ENCODE measurements around the gene THSD4. TPM values are rescaled to one million over a fixed set of nuclear protein-coding genes. Genes with fewer than 3 reads are reported as not detected.

The THSD4 gene
- total RNA-seq, 2 experiments from 2014 or later: not detected

DNA sequence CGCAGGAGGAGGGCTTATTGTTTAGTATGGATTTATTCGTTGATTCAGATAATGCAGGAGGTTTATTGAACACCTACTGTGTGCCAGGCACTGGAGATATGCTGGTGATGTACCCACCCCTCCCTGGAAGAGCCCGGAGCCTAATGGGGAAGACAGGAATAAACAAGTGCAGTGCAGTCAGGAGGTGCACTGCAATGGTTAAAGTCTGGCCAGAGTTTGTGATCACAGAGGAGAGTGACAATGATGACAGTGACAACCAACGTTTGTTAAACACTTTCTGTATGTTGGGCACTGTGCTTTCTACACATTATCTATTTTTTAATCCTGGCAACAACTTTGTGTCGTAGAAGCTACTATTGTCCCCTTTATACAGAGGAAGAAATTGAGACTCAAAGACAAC, 70.4 kb downstream of the THSD4 start:
- TF ChIP-seq, protein P1, sequence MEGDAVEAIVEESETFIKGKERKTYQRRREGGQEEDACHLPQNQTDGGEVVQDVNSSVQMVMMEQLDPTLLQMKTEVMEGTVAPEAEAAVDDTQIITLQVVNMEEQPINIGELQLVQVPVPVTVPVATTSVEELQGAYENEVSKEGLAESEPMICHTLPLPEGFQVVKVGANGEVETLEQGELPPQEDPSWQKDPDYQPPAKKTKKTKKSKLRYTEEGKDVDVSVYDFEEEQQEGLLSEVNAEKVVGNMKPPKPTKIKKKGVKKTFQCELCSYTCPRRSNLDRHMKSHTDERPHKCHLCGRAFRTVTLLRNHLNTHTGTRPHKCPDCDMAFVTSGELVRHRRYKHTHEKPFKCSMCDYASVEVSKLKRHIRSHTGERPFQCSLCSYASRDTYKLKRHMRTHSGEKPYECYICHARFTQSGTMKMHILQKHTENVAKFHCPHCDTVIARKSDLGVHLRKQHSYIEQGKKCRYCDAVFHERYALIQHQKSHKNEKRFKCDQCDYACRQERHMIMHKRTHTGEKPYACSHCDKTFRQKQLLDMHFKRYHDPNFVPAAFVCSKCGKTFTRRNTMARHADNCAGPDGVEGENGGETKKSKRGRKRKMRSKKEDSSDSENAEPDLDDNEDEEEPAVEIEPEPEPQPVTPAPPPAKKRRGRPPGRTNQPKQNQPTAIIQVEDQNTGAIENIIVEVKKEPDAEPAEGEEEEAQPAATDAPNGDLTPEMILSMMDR (IDR thresholded peaks at IDR 0.05): no peak
- H3K27me3 Mint-ChIP-seq: no peaks in the 10 kb centered on the region
- DNase-seq (no peak), ATAC-seq (no peak)
- ChIA-PET CTCF (no interaction called here), POLR2A (no interaction called here)
- no peak overlapping the region for H3K27ac Mint-ChIP-seq
- no peak overlapping the region for H3K4me3 Mint-ChIP-seq
- H3K9me3 Mint-ChIP-seq: peaks cover 4% of the 10 kb centered on the region
- H3K4me1 Mint-ChIP-seq (ENCODE audit: low read depth): no peaks in the 10 kb centered on the region
- H3K36me3 Mint-ChIP-seq (ENCODE audit: low read depth): no peaks in the 10 kb centered on the region
- intact Hi-C loops (cut with micrococcal nuclease): no loop called here

DNA sequence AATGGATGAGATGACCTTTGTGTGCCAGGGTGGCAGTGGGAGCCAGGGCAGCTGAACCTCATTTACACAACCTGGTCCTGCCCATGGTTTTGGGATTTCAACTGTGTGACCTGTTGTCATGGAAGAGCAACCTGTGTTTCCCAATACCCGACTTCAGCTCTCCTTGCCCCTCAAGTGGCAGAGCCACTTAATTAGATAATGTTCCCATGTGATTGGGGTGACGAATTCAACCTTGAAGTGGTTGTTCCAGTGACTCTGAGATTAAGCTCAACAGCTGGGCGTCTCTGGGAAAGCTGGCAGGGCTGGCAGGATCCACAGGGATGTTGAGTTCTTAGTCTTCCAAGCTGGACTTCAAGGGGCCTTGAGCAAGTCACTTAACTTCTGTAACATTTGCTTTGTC, 71.0 kb downstream of the THSD4 start:
- CTCF ChIA-PET: no interaction called here
- TF ChIP-seq, protein P1 (IDR thresholded peaks at IDR 0.05): no peak
- intact Hi-C loops (cut with micrococcal nuclease): no loop called here

DNA sequence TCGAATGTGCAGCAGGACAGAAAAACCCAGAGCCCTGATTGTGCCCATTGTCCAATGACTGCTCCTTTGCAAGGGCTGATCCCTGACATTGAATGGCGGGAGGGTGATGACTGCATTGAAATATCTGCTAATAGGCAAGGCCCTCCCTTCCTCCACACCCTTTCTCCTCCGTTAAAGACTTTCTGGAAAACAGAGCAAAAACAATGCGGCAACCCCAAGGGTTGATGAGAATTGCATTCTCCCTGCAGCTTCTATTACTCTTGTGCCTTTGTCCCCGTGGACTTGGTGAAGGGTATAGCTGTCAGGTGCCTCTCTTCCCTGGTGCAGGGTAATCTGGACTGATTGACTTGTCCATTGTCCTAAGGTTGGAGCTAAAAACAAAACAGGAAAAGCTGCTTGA, 71.8 kb downstream of the THSD4 start:
- intact Hi-C loops (cut with micrococcal nuclease): no loop called here
- Mint-ChIP-seq H3K27me3 (peaks cover 3% of the 10 kb centered on the region), H3K27ac (no peak overlapping the region), H3K4me1 (ENCODE audit: low read depth) (no peaks in the 10 kb centered on the region), H3K36me3 (ENCODE audit: low read depth) (no peaks in the 10 kb centered on the region), H3K9me3 (peaks cover 4% of the 10 kb centered on the region), H3K4me3 (no peak overlapping the region)
- ATAC-seq (no peak), DNase-seq (no peak)
- CTCF ChIA-PET: no interaction called here
- POLR2A ChIA-PET: no interaction called here
- TF ChIP-seq, protein P1 (IDR thresholded peaks at IDR 0.05): no peak

More for the DNA sequence above, 71.0 kb downstream of the THSD4 start:
- Mint-ChIP-seq H3K4me3 (no peak overlapping the region), H3K4me1 (ENCODE audit: low read depth) (no peaks in the 10 kb centered on the region), H3K27ac (no peak overlapping the region), H3K27me3 (peaks cover 3% of the 10 kb centered on the region), H3K9me3 (peaks cover 4% of the 10 kb centered on the region), H3K36me3 (ENCODE audit: low read depth) (no peaks in the 10 kb centered on the region)
- POLR2A ChIA-PET: no interaction called here
- no peak for DNase-seq
- no peak for ATAC-seq

DNA sequence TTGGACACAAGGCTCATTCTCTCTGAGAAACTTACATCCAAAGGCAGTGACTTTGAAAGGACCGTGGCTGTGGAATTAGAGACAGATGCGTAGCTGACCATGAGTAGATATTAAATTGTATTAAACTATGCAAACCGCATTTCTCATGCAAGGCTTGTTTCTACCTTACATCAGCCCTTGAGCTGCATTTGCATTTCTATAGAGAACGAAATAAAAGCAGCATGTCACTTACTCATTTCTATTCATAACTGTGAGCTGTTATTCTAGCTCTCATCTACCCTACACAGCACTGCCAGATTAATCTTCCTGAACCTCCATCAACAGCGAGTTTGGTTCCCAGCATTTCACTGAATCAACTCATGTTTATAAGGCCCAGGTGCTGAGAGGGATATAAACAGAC, 72.3 kb downstream of the THSD4 start:
- ChIA-PET POLR2A (no interaction called here), CTCF (no interaction called here)
- intact Hi-C loops (cut with micrococcal nuclease): no loop called here
- H3K36me3 Mint-ChIP-seq (ENCODE audit: low read depth): no peaks in the 10 kb centered on the region
- TF ChIP-seq, protein P1 (IDR thresholded peaks at IDR 0.05): no peak
- no peak for ATAC-seq
- H3K9me3 Mint-ChIP-seq: peaks cover 4% of the 10 kb centered on the region
- H3K27me3 Mint-ChIP-seq: peaks cover 3% of the 10 kb centered on the region
- H3K4me1 Mint-ChIP-seq (ENCODE audit: low read depth): no peaks in the 10 kb centered on the region
- no peak for DNase-seq
- no peak overlapping the region for H3K4me3 Mint-ChIP-seq
- no peak overlapping the region for H3K27ac Mint-ChIP-seq

DNA sequence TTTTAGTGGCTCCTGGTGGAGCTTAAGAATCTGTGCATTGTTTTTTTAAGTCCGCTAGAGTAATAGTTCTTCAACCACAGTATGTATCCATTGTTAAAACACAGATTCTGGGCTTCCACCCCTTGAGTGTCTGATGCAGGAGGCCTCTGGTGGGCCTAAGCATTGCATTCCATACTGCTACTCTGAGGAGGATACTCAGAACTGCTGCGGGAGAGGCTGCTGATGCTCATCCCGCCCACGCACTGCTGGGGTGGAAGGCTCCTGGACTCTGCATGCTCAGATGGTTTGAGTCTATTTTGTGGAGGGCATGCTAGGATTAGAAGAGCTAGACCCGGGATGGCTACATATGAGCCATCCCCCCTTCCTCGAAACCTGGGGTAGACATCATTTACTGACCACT, 74.4 kb downstream of the THSD4 start:
- H3K27ac Mint-ChIP-seq: no peak overlapping the region
- no peaks in the 10 kb centered on the region for H3K9me3 Mint-ChIP-seq
- peaks cover 3% of the 10 kb centered on the region for H3K27me3 Mint-ChIP-seq
- no peaks in the 10 kb centered on the region for H3K36me3 Mint-ChIP-seq (ENCODE audit: low read depth)
- H3K4me3 Mint-ChIP-seq: no peak overlapping the region
- CTCF ChIA-PET: no interaction called here
- POLR2A ChIA-PET: no interaction called here
- ATAC-seq (no peak), DNase-seq (no peak)
- intact Hi-C loops (cut with micrococcal nuclease): no loop called here
- no peaks in the 10 kb centered on the region for H3K4me1 Mint-ChIP-seq (ENCODE audit: low read depth)
- TF ChIP-seq, protein P1 (IDR thresholded peaks at IDR 0.05): no peak

Measured in activated CD8-positive, alpha-beta T cell treated with anti-CD3 and anti-CD28 coated beads for 36 hours (primary cell).